ENCODE measurements around the gene ACOT12. TPM values are rescaled to one million over a fixed set of nuclear protein-coding genes. Genes with fewer than 3 reads are reported as not detected.

The ACOT12 gene
- total and polyA plus RNA-seq, 2 experiments from 2014 or later, result 0.15 TPM; not detected in 1

DNA sequence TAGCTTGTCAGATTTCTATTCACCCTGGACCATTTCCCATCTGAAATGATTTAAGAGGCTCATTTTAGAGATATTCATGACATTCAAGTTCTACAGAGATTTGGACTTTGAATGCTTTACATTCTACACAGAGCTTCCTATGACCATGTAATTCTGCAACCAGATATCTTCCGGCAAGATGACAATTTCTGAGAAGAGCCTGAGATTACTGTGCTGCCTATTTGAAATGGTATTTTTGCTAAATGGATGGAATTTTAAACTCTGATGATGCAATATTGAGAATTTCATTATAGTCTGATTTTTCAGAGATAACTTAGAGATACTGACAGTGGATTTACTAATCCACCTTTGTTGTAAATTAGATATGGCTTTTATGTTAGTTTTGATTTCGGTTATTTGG is 16.0 kb upstream of the ACOT12 start (continued):
- no peak for TF ChIP-seq ZNF331 (CRISPR knock-in tag; IDR thresholded peaks at IDR 0.05; ENCODE audit: low read depth)
- TF ChIP-seq STAT1 (IDR thresholded peaks at IDR 0.05; ENCODE audit: unreplicated experiment), result no peak

DNA sequence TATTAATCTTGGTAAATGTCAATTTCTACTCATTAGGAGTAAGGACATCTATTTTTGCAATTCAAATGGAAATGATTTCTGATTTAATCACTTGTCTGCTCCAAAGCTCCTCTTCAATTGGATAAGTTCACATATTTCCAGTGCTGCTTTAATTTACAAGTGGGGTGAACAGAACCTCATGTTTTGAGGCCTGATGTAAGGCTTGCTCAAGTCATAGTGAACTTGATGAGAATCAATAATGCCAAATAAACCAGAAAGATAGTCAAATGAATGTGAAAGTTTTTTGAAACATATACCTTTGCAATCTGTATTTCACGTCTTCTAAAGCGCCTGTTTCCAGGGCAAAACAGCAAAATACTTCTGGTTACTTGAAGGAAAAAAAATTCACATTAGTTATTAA is 15.4 kb upstream of the ACOT12 start:
- Mint-ChIP-seq H3K9me3 (no peaks in the 10 kb centered on the region), H3K4me3 (no peak overlapping the region), H3K4me1 (peaks cover 13% of the 10 kb centered on the region; the same call in 2 of the 3 replicates), H3K36me3 (ENCODE audit: low read depth) (no peaks in the 10 kb centered on the region), H3K27ac (no peak overlapping the region), H3K27me3 (ENCODE audit: insufficient read depth, low read depth, poor library complexity) (no peaks in the 10 kb centered on the region)
- no peak overlapping the region for H3K4me2 ChIP-seq
- H3K27ac ChIP-seq (ENCODE audit: low read depth), result no peak overlapping the region
- H4K20me1 ChIP-seq (replicated peaks; ENCODE audit: insufficient read depth), result no peaks in the 10 kb centered on the region
- no peaks in the 10 kb centered on the region for H3K36me3 ChIP-seq (ENCODE audit: insufficient read depth)
- H3K4me1 ChIP-seq (ENCODE audit: insufficient read depth), result no peaks in the 10 kb centered on the region
- TF ChIP-seq, protein P1, sequence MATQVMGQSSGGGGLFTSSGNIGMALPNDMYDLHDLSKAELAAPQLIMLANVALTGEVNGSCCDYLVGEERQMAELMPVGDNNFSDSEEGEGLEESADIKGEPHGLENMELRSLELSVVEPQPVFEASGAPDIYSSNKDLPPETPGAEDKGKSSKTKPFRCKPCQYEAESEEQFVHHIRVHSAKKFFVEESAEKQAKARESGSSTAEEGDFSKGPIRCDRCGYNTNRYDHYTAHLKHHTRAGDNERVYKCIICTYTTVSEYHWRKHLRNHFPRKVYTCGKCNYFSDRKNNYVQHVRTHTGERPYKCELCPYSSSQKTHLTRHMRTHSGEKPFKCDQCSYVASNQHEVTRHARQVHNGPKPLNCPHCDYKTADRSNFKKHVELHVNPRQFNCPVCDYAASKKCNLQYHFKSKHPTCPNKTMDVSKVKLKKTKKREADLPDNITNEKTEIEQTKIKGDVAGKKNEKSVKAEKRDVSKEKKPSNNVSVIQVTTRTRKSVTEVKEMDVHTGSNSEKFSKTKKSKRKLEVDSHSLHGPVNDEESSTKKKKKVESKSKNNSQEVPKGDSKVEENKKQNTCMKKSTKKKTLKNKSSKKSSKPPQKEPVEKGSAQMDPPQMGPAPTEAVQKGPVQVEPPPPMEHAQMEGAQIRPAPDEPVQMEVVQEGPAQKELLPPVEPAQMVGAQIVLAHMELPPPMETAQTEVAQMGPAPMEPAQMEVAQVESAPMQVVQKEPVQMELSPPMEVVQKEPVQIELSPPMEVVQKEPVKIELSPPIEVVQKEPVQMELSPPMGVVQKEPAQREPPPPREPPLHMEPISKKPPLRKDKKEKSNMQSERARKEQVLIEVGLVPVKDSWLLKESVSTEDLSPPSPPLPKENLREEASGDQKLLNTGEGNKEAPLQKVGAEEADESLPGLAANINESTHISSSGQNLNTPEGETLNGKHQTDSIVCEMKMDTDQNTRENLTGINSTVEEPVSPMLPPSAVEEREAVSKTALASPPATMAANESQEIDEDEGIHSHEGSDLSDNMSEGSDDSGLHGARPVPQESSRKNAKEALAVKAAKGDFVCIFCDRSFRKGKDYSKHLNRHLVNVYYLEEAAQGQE (IDR thresholded peaks at IDR 0.05; ENCODE audit: unreplicated experiment), result no peak
- TF ChIP-seq STAT1 (IDR thresholded peaks at IDR 0.05; ENCODE audit: unreplicated experiment) (no peak), NANOG (IDR thresholded peaks at IDR 0.05; ENCODE audit: borderline replicate concordance) (no peak), CREB1 (CRISPR knock-in tag; IDR thresholded peaks at IDR 0.05; ENCODE audit: low read depth) (no peak), ZNF114 (CRISPR knock-in tag; IDR thresholded peaks at IDR 0.05) (no peak), EZH2 (IDR thresholded peaks at IDR 0.05; ENCODE audit: low read depth, unreplicated experiment) (no peak), POLR2AphosphoS5 (IDR thresholded peaks at IDR 0.05; ENCODE audit: low read depth) (no peak), JUNB (IDR thresholded peaks at IDR 0.05; ENCODE audit: unreplicated experiment) (no peak), EZH2phosphoT487 (IDR thresholded peaks at IDR 0.05; ENCODE audit: unreplicated experiment) (no peak)
- TF ChIP-seq, protein P2, sequence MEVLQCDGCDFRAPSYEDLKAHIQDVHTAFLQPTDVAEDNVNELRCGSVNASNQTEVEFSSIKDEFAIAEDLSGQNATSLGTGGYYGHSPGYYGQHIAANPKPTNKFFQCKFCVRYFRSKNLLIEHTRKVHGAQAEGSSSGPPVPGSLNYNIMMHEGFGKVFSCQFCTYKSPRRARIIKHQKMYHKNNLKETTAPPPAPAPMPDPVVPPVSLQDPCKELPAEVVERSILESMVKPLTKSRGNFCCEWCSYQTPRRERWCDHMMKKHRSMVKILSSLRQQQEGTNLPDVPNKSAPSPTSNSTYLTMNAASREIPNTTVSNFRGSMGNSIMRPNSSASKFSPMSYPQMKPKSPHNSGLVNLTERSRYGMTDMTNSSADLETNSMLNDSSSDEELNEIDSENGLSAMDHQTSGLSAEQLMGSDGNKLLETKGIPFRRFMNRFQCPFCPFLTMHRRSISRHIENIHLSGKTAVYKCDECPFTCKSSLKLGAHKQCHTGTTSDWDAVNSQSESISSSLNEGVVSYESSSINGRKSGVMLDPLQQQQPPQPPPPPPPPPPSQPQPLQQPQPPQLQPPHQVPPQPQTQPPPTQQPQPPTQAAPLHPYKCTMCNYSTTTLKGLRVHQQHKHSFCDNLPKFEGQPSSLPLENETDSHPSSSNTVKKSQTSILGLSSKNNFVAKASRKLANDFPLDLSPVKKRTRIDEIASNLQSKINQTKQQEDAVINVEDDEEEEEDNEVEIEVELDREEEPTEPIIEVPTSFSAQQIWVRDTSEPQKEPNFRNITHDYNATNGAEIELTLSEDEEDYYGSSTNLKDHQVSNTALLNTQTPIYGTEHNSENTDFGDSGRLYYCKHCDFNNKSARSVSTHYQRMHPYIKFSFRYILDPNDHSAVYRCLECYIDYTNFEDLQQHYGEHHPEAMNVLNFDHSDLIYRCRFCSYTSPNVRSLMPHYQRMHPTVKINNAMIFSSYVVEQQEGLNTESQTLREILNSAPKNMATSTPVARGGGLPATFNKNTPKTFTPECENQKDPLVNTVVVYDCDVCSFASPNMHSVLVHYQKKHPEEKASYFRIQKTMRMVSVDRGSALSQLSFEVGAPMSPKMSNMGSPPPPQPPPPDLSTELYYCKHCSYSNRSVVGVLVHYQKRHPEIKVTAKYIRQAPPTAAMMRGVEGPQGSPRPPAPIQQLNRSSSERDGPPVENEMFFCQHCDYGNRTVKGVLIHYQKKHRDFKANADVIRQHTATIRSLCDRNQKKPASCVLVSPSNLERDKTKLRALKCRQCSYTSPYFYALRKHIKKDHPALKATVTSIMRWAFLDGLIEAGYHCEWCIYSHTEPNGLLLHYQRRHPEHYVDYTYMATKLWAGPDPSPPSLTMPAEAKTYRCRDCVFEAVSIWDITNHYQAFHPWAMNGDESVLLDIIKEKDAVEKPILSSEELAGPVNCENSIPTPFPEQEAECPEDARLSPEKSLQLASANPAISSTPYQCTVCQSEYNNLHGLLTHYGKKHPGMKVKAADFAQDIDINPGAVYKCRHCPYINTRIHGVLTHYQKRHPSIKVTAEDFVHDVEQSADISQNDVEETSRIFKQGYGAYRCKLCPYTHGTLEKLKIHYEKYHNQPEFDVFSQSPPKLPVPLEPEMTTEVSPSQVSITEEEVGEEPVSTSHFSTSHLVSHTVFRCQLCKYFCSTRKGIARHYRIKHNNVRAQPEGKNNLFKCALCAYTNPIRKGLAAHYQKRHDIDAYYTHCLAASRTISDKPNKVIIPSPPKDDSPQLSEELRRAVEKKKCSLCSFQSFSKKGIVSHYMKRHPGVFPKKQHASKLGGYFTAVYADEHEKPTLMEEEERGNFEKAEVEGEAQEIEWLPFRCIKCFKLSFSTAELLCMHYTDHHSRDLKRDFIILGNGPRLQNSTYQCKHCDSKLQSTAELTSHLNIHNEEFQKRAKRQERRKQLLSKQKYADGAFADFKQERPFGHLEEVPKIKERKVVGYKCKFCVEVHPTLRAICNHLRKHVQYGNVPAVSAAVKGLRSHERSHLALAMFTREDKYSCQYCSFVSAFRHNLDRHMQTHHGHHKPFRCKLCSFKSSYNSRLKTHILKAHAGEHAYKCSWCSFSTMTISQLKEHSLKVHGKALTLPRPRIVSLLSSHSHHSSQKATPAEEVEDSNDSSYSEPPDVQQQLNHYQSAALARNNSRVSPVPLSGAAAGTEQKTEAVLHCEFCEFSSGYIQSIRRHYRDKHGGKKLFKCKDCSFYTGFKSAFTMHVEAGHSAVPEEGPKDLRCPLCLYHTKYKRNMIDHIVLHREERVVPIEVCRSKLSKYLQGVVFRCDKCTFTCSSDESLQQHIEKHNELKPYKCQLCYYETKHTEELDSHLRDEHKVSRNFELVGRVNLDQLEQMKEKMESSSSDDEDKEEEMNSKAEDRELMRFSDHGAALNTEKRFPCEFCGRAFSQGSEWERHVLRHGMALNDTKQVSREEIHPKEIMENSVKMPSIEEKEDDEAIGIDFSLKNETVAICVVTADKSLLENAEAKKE (CRISPR knock-in tag; IDR thresholded peaks at IDR 0.05), result no peak
- TF ChIP-seq, protein P3, sequence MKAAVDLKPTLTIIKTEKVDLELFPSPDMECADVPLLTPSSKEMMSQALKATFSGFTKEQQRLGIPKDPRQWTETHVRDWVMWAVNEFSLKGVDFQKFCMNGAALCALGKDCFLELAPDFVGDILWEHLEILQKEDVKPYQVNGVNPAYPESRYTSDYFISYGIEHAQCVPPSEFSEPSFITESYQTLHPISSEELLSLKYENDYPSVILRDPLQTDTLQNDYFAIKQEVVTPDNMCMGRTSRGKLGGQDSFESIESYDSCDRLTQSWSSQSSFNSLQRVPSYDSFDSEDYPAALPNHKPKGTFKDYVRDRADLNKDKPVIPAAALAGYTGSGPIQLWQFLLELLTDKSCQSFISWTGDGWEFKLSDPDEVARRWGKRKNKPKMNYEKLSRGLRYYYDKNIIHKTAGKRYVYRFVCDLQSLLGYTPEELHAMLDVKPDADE (IDR thresholded peaks at IDR 0.05), result no peak
- TF ChIP-seq, protein P4, sequence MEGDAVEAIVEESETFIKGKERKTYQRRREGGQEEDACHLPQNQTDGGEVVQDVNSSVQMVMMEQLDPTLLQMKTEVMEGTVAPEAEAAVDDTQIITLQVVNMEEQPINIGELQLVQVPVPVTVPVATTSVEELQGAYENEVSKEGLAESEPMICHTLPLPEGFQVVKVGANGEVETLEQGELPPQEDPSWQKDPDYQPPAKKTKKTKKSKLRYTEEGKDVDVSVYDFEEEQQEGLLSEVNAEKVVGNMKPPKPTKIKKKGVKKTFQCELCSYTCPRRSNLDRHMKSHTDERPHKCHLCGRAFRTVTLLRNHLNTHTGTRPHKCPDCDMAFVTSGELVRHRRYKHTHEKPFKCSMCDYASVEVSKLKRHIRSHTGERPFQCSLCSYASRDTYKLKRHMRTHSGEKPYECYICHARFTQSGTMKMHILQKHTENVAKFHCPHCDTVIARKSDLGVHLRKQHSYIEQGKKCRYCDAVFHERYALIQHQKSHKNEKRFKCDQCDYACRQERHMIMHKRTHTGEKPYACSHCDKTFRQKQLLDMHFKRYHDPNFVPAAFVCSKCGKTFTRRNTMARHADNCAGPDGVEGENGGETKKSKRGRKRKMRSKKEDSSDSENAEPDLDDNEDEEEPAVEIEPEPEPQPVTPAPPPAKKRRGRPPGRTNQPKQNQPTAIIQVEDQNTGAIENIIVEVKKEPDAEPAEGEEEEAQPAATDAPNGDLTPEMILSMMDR (conservative IDR thresholded peaks at IDR 0.05; ENCODE audit: low read depth in 2 of 2), result no peak
- H3F3A ChIP-seq (replicated peaks; ENCODE audit: low read depth), result no peaks in the 10 kb centered on the region
- no peaks in the 10 kb centered on the region for H3K9me2 ChIP-seq (ENCODE audit: insufficient read depth)
- H3K27me3 ChIP-seq (ENCODE audit: insufficient read depth), result no peaks in the 10 kb centered on the region
- no peaks in the 10 kb centered on the region for H3K79me2 ChIP-seq (replicated peaks; ENCODE audit: insufficient read depth)
- no peak overlapping the region for H2AFZ ChIP-seq
- no peak for DNase-seq (ENCODE audit: low spot score)
- H3K4me3 ChIP-seq, result no peak overlapping the region
- no peak for ATAC-seq

All from GM23338 (cell line).